ENCODE data around the gene TLL2. TPM values are rescaled to one million over a fixed set of nuclear protein-coding genes. Genes with fewer than 3 reads are reported as not detected.
"Not testable (repeated sequence)": the region's sequence is repeated elsewhere in the genome, so short reads cannot be mapped to it uniquely, and the experiment has no call there.

Gene TLL2
- total RNA-seq, 1 experiment from 2014 or later, result 9.1 TPM

- TF ChIP-seq GRHL2 (CRISPR knock-in tag; IDR thresholded peaks at IDR 0.05; ENCODE audit: insufficient replicate concordance, severe bottlenecking), result no peak
- H3K36me3 Mint-ChIP-seq, result peaks cover 21% of the 10 kb centered on the region
- no peaks in the 10 kb centered on the region for H3K4me1 Mint-ChIP-seq
- no peaks in the 10 kb centered on the region for H3K9me3 Mint-ChIP-seq
- H3K27ac Mint-ChIP-seq, result no peak overlapping the region
- CTCF ChIA-PET, result interaction anchor here (0.9 to 1.7 kb wide), 8 partner anchors 10 to 470 kb away, joined by 3 to 18 read pairs (median 7); partner anchors contain the start of gene TLL2
- H3K4me3 Mint-ChIP-seq, result no peak overlapping the region
- ATAC-seq (no peak), DNase-seq (ENCODE audit: low spot score) (no peak)
- POLR2A ChIA-PET, result no interaction called here
- no peaks in the 10 kb centered on the region for H3K27me3 Mint-ChIP-seq (ENCODE audit: low read depth)
Measured at GRCh38 chr10:96555330-96555729, 41.6 kb upstream of the TLL2 start.

GRCh38 chr10:96548589-96548988 lies 34.9 kb upstream of the TLL2 start:
- Mint-ChIP-seq H3K4me3 (no peak overlapping the region), H3K27ac (peak overlapping the region; percentile 11; the same call in 1 of the 2 replicates), H3K36me3 (peaks cover 37% of the 10 kb centered on the region), H3K27me3 (ENCODE audit: low read depth) (no peaks in the 10 kb centered on the region), H3K4me1 (no peaks in the 10 kb centered on the region), H3K9me3 (no peaks in the 10 kb centered on the region)
- CTCF ChIA-PET, result no interaction called here
- no peak for DNase-seq (ENCODE audit: low spot score)
- POLR2A ChIA-PET, result no interaction called here
- no peak for TF ChIP-seq TEAD4 (CRISPR knock-in tag; IDR thresholded peaks at IDR 0.05)
- no peak for TF ChIP-seq NR3C1 (CRISPR knock-in tag; conservative IDR thresholded peaks at IDR 0.05; ENCODE audit: low read depth)
- ATAC-seq, result no peak

- CTCF ChIA-PET, result interaction anchor here (0.9 to 1.8 kb wide), 5 partner anchors 10 to 170 kb away, joined by 3 to 9 read pairs (median 4); partner anchors contain the start of gene TLL2
- H3K36me3 Mint-ChIP-seq, result peaks cover 37% of the 10 kb centered on the region
- POLR2A ChIA-PET, result not testable (repeated sequence)
Measured at GRCh38 chr10:96545558-96545957, 31.8 kb upstream of the TLL2 start.

GRCh38 chr10:96541921-96542320 lies 28.2 kb upstream of the TLL2 start:
- H3K27me3 Mint-ChIP-seq (ENCODE audit: low read depth), result no peaks in the 10 kb centered on the region
- DNase-seq (ENCODE audit: low spot score) (no peak), ATAC-seq (no peak)
- TF ChIP-seq ZBTB21 (CRISPR knock-in tag; IDR thresholded peaks at IDR 0.05; ENCODE audit: borderline replicate concordance) (no peak), FOXK1 (CRISPR knock-in tag; IDR thresholded peaks at IDR 0.05) (no peak), ATF3 (CRISPR knock-in tag; conservative IDR thresholded peaks at IDR 0.05) (no peak), TEAD1 (CRISPR knock-in tag; IDR thresholded peaks at IDR 0.05) (no peak), ESRRA (CRISPR knock-in tag; IDR thresholded peaks at IDR 0.05; ENCODE audit: borderline replicate concordance) (no peak), E2F1 (CRISPR knock-in tag; IDR thresholded peaks at IDR 0.05) (no peak), GRHL2 (CRISPR knock-in tag; IDR thresholded peaks at IDR 0.05; ENCODE audit: insufficient replicate concordance, severe bottlenecking) (no peak), ZNF138 (CRISPR knock-in tag; conservative IDR thresholded peaks at IDR 0.05) (no peak), ZNF532 (CRISPR knock-in tag; IDR thresholded peaks at IDR 0.05; ENCODE audit: borderline replicate concordance) (no peak), STAT6 (CRISPR knock-in tag; conservative IDR thresholded peaks at IDR 0.05; ENCODE audit: low read depth) (no peak), SP1 (CRISPR knock-in tag; conservative IDR thresholded peaks at IDR 0.05) (no peak), ZNF512 (CRISPR knock-in tag; IDR thresholded peaks at IDR 0.05; ENCODE audit: borderline replicate concordance) (no peak)
- H3K27ac Mint-ChIP-seq, result peak overlapping the region; percentile 67; the same call in 1 of the 2 replicates
- no peak overlapping the region for H3K4me3 Mint-ChIP-seq
- CTCF ChIA-PET, result no interaction called here
- H3K9me3 Mint-ChIP-seq, result no peaks in the 10 kb centered on the region
- peaks cover 42% of the 10 kb centered on the region for H3K36me3 Mint-ChIP-seq
- POLR2A ChIA-PET, result no interaction called here
- H3K4me1 Mint-ChIP-seq, result no peaks in the 10 kb centered on the region

More at GRCh38 chr10:96545558-96545957, 31.8 kb upstream of the TLL2 start:
- not testable (repeated sequence) for H3K4me3 Mint-ChIP-seq; ATAC-seq; H3K27me3 Mint-ChIP-seq (ENCODE audit: low read depth); DNase-seq (ENCODE audit: low spot score); H3K4me1 Mint-ChIP-seq; H3K9me3 Mint-ChIP-seq; H3K27ac Mint-ChIP-seq

All from WTC11 (cell line).